ENCODE measurements around the gene TMEM30A.

Gene TMEM30A

DNA sequence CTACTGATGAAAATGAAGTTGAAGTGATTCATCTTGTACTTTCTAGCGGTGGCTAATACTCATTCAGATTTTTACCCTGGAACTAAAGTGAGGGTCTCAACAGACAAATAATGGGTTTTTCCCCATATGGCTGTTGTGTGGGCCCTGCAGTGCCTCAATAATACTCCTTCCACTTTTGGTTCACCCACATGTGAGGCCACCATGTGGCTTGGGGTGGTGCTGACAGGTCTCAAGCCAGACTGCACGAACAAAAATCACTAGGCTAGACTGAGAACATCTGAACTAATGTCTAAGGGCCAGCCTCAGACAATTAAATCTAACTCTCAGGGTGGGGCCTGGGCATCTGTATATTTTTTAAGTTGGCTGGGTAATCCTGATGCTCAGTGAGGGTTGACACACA, 70.9 kb downstream of the TMEM30A start:
- Histone ChIP-seq H3K4me3 (ENCODE audit: low read length) (no peak overlapping the region), H3K27me3 (ENCODE audit: insufficient read depth, low read length) (peaks cover 24% of the 10 kb centered on the region), H2AFZ (ENCODE audit: low read depth, low read length) (no peak overlapping the region), H3K9me3 (ENCODE audit: low read length) (no peaks in the 10 kb centered on the region), H3K4me1 (ENCODE audit: insufficient read depth, low read length) (peaks cover 17% of the 10 kb centered on the region), H3K36me3 (ENCODE audit: insufficient read depth, low read length) (no peaks in the 10 kb centered on the region)

DNA sequence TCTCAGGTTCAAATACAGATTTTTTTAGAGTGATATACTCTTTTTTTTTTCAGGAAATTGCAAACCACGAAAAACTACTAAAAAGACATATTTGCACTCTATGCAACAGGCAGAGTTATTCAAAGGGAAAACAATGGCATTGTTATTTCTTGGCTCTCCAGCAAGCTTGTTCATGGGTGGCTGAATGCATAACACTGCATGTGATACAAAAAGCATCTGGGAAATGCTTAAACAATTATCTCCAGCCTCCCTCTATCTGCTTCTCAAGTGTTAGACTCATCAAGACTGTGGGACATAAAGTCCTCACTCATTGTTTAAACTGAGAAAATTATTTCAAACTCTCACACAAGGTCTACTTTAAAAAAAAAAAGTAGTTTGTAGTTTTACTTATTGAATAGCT, 71.5 kb downstream of the TMEM30A start:
- Histone ChIP-seq H3K9me3 (ENCODE audit: low read length) (no peaks in the 10 kb centered on the region), H3K27me3 (ENCODE audit: insufficient read depth, low read length) (peaks cover 29% of the 10 kb centered on the region), H3K36me3 (ENCODE audit: insufficient read depth, low read length) (no peaks in the 10 kb centered on the region), H2AFZ (ENCODE audit: low read depth, low read length) (no peak overlapping the region), H3K4me3 (ENCODE audit: low read length) (no peak overlapping the region), H3K4me1 (ENCODE audit: insufficient read depth, low read length) (peaks cover 17% of the 10 kb centered on the region)

DNA sequence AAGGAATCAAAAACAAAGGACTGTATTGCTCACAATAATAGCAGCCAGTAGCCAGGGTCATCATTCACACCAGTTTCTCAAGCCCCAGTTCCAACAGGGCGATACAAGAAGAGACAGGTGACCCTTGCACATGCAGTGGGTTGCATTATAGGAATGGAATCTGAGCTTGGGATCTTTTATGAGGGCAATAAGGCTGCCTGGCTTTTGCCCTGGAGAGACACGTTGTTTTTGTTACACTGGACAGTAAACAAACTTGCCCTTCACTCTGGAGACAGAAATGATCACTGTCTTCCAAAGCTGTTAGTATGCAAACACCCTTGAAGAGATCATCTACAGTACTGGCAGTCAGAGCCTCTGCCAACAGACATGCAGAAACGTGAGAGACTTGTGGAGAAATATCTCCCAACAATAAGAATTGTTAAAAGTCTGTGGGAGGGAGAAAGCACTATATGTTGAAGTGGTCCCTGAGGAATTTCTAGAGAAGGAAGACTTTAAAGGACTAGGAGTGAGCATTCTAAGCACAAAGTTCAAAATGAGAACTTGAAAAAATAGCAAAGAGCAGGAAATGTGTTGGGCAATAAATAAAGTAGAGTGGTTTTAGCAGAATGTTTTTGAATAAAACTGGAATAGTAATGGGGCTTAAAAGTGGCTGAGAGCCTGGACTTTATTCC, 72.5 kb downstream of the TMEM30A start:
- H3K4me3 ChIP-seq (ENCODE audit: low read length) = no peak overlapping the region

DNA sequence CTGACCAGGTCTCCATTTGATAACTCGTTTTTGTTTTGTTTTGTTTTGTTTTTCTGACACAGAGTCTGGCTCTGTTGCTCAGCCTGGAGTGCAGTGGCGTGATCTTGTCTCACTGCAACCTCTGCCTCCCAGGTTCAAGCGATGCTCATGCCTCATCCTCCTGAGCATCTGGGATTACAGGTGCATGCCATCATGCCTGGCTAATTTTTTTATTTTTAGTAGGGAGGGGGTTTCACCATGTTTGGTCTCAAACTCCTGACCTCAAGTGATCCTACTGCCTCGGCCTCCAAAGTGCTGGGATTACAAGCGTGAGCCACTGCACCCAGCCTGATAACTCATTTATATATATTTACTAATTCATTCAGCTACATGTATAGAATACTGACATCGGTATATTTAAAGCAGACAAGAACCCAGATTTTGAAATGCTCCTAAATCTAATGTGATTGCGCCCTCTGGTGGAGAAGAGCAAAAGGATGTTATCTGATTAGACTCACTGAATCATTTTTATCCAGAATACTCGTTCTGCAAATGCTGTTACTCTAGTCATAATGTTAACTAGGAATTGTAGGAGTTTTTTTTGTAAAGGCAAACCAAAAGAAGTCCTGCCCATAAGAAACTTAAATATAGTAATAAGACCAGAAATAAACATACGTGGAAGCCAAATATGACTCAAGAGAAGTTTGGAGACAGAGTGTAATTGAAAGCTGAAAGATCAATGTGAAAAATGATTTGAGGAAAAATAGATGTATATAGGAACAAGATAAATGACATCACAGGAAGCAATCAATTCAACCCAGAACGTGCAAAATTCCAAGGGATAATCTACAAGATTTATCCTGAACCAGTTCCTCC, 73.5 kb downstream of the TMEM30A start:
- Histone ChIP-seq H3K27me3 (ENCODE audit: insufficient read depth, low read length) (peaks cover 49% of the 10 kb centered on the region), H3K4me1 (ENCODE audit: insufficient read depth, low read length) (peaks cover 17% of the 10 kb centered on the region), H2AFZ (ENCODE audit: low read depth, low read length) (no peak overlapping the region), H3K36me3 (ENCODE audit: insufficient read depth, low read length) (no peaks in the 10 kb centered on the region), H3K9me3 (ENCODE audit: low read length) (no peaks in the 10 kb centered on the region), H3K4me3 (ENCODE audit: low read length) (no peak overlapping the region)

More for the DNA sequence above, 72.5 kb downstream of the TMEM30A start:
- no peak overlapping the region for H2AFZ ChIP-seq (ENCODE audit: low read depth, low read length)
- H3K9me3 ChIP-seq (ENCODE audit: low read length) = no peaks in the 10 kb centered on the region
- H3K36me3 ChIP-seq (ENCODE audit: insufficient read depth, low read length) = no peaks in the 10 kb centered on the region
- H3K4me1 ChIP-seq (ENCODE audit: insufficient read depth, low read length) = peaks cover 17% of the 10 kb centered on the region
- H3K27me3 ChIP-seq (ENCODE audit: insufficient read depth, low read length) = peaks cover 39% of the 10 kb centered on the region

DNA sequence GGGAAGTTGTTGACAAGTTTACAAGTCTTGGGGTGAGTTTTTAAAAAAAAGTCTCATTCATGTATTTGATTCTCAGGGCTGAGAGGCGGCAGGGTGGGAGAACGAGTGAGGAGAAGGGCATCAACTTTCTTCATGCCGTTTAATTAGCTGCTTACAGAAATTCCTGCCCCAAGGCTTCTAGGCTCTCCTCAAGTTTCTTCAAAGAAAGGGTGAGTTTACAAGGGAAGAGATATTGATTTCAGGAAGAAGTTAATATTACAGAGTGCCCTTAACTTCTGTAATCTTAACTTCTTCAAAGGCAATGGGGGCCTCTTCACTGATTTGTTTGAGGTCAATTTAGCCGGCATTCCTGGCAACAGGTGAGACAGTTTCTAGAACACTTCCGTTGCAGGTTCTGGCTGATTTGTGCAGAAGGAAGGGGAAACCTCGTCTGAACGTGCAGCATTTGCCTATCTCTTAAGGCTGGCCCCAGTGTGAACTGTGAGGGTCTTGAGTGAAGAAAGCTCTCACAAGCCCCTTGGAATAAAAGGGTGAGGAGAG, 75.3 kb downstream of the TMEM30A start:
- Histone ChIP-seq H3K4me1 (ENCODE audit: insufficient read depth, low read length) (peaks cover 23% of the 10 kb centered on the region), H3K36me3 (ENCODE audit: insufficient read depth, low read length) (no peaks in the 10 kb centered on the region), H3K27me3 (ENCODE audit: insufficient read depth, low read length) (peaks cover 60% of the 10 kb centered on the region), H2AFZ (ENCODE audit: low read depth, low read length) (no peak overlapping the region), H3K4me3 (ENCODE audit: low read length) (no peak overlapping the region), H3K9me3 (ENCODE audit: low read length) (no peaks in the 10 kb centered on the region)

DNA sequence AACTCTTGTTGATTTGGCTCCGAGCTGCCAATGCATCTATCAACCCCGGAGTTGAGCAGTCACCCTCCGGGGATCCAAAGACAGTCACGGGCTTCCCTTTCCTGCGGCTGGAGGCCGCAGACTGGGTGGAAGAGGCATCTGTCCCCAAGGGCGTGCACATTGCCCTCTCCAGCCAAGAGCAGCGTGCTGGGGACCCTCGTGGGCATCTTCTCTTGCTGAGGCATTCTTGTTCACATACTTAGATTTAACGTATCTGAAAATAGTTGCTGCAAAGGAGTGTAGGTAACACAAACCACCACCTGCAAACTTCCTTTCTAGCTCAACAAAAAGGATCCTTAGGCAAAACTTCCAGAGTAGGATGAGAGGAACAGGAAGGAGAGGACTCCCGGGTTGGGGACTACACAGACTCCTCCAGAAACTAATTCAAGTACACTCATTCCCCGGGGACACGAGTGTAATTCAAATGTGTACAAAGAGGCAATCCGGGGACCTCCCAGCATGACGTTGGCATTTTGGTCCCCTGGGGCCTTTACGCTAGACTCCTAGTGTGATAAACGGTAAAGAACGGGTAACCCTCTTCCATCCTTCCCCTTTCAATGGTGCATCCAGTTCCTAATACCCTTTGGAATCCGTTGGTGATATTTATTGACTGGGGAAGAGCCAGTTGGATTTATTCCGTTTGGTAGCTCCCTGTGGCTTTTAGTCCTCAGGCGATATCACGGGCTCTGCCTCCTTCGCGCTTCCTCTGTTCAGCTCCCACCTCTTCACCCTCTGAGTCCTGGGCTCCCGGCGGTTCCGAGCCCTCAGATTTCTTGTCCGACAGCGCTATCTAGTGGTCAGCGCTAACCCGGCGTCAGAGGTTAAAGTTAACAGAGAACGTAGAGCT, 76.1 kb downstream of the TMEM30A start:
- Histone ChIP-seq H2AFZ (ENCODE audit: low read depth, low read length) (no peak overlapping the region), H3K4me3 (ENCODE audit: low read length) (no peak overlapping the region), H3K27me3 (ENCODE audit: insufficient read depth, low read length) (peaks cover 66% of the 10 kb centered on the region), H3K9me3 (ENCODE audit: low read length) (no peaks in the 10 kb centered on the region), H3K4me1 (ENCODE audit: insufficient read depth, low read length) (peaks cover 22% of the 10 kb centered on the region), H3K36me3 (ENCODE audit: insufficient read depth, low read length) (no peaks in the 10 kb centered on the region)

DNA sequence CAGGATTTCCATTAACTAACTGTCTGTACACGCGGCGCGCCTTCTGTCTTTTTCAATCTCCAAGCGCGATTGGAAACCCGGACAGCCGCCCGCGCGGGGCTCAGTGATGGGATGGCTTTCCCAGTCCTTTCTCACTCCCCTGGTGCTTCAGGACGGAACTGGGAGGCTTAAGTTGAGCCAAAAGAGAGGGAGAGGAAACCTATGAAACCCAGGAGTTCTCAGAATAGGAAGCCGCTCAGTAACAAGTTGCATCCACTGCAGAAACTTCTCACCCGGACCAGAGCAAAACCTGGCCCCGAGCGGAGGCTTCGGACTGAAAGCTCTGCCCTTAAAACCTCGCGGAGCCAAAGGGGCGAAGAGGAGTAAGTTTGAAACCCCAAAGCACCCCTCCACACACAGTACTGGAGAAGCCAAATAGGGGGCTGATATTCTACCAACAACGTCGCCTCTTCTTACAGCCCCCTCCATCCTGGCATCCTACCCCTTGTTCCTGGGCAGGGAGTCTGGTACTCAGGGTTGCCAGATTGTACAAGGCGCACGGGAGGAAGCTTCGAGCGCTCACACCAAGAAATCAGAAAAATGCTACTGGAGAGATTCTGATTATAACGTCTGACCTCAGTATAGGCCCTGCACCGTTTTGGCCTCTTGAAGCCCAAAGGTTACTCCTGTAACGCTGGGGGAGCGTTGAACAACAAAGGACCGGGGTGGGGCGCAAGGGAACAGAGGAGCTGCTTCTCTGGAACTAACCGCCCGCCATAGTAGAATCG, 77.8 kb downstream of the TMEM30A start:
- no peaks in the 10 kb centered on the region for H3K36me3 ChIP-seq (ENCODE audit: insufficient read depth, low read length)
- no peaks in the 10 kb centered on the region for H3K9me3 ChIP-seq (ENCODE audit: low read length)
- H3K4me3 ChIP-seq (ENCODE audit: low read length) = no peak overlapping the region
- H2AFZ ChIP-seq (ENCODE audit: low read depth, low read length) = no peak overlapping the region
- H3K27me3 ChIP-seq (ENCODE audit: insufficient read depth, low read length) = peaks cover 83% of the 10 kb centered on the region
- H3K4me1 ChIP-seq (ENCODE audit: insufficient read depth, low read length) = peaks cover 7% of the 10 kb centered on the region

DNA sequence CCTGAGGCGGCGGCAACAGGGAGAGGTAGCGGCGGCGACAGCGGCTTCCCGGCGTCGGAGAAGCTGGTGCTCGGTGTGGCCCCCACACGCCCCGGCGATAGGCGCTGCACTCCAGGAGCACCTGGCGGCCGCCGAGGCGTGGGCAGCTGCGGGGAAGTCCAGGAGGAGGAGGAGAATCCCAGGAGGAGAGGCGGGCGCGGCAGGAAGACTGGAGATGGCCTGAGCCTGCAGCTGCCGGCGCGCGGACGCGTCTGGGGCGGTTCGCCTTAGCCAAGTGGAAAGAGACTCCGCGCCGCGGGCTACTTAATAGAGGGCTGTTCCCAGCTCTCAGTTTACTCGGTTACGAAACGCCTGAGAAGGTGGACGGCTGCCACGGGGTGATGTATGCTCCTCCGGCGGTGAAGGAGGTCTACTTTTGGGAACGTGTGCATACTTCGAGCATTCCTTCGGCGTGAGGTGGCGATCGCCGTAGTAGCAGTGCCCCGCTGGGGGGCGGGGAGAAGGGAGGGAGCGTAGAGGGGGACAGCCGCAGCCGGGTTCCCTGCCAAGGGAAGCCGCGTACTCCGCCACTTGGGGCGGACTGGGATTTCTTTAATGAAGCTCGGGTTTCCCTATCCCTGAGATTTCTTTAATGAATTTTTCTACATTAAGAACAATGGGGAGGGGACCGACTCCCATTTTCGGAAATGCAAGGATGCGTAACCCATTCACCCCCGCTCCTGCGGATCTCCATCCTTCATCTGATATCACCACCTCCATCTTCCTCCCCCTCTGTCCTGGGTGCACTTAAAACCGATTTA, 78.6 kb downstream of the TMEM30A start, which contains the start of gene COL12A1:
COL12A1 (minus strand) TSS at position 278 of the 800 bp plus-strand sequence. CDS start 3,261 bp downstream, outside the sequence.
- H3K36me3 ChIP-seq (ENCODE audit: insufficient read depth, low read length) = no peaks in the 10 kb centered on the region
- H3K9me3 ChIP-seq (ENCODE audit: low read length) = no peaks in the 10 kb centered on the region
- peaks cover 91% of the 10 kb centered on the region for H3K27me3 ChIP-seq (ENCODE audit: insufficient read depth, low read length)
- no peak within 1 kb of the TSS for H3K4me3 ChIP-seq (ENCODE audit: low read length)
- H2AFZ ChIP-seq (ENCODE audit: low read depth, low read length) = peak within 1 kb of the TSS; percentile 78
- peaks cover 6% of the 10 kb centered on the region for H3K4me1 ChIP-seq (ENCODE audit: insufficient read depth, low read length)

DNA sequence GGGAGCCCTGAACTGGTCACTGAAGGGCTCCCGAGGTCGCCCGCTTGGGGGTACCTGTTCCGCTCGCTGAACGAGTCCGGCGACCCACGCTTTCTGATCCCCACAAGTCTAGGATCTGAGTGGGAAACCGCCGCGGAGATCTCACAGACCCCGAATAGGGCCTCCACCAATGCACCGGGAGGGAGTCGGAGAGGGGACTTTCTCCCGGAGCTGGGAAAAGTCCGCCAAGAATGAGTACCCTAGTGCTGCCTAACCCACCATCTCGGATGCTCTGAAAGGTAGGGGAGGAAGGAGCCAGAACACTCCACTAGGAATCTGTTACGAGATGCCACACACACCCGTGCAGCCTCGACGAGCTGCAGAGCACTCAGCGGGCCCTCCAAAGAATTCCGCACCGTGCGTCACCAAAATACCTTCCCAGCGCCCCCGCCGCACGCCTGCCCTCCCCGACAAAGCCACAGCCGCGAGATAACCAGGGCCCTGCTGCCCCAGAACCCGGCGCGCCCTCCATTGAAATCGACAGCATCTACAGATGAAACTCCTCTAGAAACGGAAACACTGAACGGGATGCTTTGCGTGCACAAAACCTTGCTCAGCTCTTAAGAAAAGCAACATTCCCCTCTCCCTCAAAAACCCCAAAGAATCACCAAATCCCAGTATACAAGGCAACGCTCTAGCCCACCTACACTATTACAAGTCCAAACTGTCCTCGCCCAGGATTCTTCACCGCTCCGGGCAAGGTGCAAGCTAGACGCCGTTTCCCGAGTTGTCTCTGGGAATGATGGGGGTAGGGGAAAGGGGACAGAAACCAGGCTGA, 79.4 kb downstream of the TMEM30A start:
- Histone ChIP-seq H3K27me3 (ENCODE audit: insufficient read depth, low read length) (peaks cover 90% of the 10 kb centered on the region), H3K4me1 (ENCODE audit: insufficient read depth, low read length) (peaks cover 6% of the 10 kb centered on the region), H3K4me3 (ENCODE audit: low read length) (no peak overlapping the region)

DNA sequence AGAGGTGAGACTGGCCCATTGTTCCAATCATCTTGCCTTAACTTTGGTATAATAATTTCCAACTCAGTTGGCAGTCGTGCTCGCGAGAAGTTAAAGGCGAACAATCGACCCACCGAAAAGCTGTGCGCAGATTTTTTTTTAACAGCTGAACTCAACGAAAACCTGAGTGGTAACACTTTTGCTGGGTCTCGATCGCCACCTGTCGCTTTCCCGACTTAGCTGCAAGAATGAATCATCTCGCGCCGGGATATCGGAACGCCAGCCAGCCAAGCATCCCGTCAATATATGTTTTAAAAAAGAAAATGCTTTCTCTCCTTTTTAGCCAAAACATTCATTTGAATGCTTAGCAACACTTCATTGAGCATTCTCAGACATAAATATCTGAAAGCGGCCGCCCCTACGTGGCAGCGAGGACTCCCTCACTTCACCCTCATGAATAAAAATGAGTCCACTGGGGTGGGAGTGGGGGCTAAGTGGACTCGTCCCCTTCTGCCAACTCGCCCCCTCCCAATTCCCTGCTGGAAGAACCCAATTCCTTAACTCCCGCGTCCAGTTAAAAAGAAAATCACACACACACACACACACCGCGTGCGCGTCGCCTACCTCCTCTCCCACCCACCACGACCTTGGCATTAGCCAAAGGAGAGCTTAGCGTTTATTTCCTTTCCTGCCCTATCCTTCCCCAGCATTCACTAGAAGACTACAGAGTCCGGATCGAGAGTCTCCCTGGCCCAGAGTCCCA, 80.2 kb downstream of the TMEM30A start:
- Histone ChIP-seq H3K9me3 (ENCODE audit: low read length) (no peaks in the 10 kb centered on the region), H3K4me1 (ENCODE audit: insufficient read depth, low read length) (peaks cover 6% of the 10 kb centered on the region), H3K36me3 (ENCODE audit: insufficient read depth, low read length) (no peaks in the 10 kb centered on the region), H3K27me3 (ENCODE audit: insufficient read depth, low read length) (peaks cover 82% of the 10 kb centered on the region), H2AFZ (ENCODE audit: low read depth, low read length) (no peak overlapping the region), H3K4me3 (ENCODE audit: low read length) (no peak overlapping the region)

More for the DNA sequence above, 79.4 kb downstream of the TMEM30A start:
- H3K9me3 ChIP-seq (ENCODE audit: low read length) = no peaks in the 10 kb centered on the region
- no peaks in the 10 kb centered on the region for H3K36me3 ChIP-seq (ENCODE audit: insufficient read depth, low read length)
- H2AFZ ChIP-seq (ENCODE audit: low read depth, low read length) = peak overlapping the region; percentile 78

All from neuron (in vitro differentiated cells).